ENCODE results near the gene ADAMTS8.

The ADAMTS8 gene, protein sequence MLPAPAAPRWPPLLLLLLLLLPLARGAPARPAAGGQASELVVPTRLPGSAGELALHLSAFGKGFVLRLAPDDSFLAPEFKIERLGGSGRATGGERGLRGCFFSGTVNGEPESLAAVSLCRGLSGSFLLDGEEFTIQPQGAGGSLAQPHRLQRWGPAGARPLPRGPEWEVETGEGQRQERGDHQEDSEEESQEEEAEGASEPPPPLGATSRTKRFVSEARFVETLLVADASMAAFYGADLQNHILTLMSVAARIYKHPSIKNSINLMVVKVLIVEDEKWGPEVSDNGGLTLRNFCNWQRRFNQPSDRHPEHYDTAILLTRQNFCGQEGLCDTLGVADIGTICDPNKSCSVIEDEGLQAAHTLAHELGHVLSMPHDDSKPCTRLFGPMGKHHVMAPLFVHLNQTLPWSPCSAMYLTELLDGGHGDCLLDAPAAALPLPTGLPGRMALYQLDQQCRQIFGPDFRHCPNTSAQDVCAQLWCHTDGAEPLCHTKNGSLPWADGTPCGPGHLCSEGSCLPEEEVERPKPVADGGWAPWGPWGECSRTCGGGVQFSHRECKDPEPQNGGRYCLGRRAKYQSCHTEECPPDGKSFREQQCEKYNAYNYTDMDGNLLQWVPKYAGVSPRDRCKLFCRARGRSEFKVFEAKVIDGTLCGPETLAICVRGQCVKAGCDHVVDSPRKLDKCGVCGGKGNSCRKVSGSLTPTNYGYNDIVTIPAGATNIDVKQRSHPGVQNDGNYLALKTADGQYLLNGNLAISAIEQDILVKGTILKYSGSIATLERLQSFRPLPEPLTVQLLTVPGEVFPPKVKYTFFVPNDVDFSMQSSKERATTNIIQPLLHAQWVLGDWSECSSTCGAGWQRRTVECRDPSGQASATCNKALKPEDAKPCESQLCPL
- 0 to 0.07 reads per million in 2 donors for total RNA-seq

DNA sequence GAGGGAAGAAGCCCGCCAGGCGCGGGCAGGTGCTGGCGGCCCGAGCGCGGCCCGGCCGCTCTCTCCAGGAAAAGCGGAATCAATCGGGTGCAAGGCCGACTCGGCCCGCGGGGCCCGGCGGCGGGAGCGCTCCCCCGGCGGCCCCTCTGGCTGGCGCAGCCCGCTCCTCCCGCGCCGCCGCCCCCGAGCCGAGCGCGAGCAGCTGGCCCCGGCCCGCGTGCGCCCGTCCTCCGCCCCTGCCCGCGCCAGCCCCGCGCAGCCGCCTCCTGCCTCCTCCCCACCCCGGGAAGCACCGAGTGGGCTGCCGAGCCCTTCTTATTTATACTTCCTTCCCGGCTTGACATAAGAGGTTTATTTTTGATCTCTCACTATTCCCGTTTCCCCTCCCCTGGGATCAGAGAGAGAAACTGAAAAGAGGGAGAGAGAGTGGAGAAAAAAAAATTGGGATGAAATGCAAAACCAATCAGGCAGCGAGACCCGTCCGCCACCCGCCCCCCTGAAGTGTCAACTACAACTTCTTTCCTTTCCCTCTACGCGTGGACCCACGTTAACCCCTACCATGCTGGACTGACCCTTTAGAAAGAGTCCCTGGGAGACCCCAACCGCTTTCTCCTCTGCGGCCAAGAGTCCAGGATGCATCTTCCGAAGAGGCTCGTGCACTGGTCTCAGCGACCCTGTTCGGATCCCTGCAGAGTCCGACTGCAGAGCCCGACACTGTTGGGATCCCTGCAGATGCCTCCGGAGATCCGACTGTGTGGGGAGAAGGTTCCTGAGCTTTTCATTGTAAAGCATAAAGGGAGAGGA is at the start of gene ADAMTS8:
Gene ADAMTS8 (minus strand): TSS at position 294 of the 804 bp plus-strand sequence. CDS start 323 bp downstream, outside the sequence.
- no peak for DNase-seq

DNA sequence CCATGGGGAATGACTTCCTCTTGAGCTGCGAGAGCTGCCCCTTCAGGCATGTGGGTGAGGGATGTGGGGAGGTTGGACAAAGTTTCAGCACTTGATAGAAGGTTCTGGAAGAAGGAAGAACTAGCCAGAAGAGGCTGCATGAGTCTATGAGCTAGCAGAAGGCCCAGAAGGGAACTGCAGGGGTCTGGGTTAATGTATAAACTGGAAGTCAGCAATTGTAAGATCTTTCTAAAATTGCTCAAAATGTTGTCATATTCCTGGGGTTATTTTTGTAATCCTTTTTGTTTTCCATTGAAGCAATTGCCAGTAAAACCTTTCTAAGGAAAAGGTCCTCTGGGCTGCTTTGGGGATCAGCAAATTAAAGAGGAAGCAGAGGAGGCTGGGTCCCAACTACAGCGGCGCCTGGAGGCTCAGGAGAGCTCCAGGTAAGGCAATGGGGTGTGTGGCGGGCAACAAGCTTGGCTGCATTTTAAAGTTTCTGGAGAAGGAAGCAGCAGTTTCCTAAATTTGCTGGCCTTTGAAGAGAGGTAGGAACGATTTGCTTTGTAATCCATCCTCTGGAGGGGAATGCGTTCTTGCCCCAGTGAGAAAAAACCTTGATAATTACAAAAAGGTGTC is 49.3 kb upstream of the ADAMTS8 start:
- DNase-seq, result no peak

DNA sequence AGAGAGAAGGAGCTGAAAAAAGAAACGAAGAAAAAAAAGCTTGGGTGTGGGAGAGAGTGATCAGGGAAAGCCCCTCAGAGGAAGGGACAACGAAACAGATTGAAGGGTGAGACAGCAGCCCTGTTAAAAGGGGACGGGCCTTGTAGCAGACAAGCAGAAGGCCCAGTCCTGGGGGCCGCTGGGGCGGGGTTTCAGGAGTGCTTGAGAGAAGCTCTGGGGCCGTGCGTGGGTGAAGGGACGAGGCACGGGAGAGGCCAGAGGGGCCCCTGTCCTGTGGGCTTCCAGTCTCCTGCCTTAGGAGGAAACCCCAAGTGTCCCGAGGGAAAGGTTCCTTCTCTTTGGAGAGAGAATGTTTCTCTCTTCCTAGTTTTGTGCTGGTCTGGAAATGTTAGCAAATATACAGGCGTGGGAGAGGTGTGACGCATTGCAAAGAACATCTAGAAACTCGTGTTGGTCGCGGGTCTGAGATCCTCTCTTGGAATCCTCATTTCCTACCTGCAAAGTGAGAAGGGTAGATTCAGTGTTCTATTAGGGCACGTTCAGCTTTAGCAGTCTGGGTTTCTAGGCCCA is 48.6 kb upstream of the ADAMTS8 start:
- DNase-seq, result no peak

DNA sequence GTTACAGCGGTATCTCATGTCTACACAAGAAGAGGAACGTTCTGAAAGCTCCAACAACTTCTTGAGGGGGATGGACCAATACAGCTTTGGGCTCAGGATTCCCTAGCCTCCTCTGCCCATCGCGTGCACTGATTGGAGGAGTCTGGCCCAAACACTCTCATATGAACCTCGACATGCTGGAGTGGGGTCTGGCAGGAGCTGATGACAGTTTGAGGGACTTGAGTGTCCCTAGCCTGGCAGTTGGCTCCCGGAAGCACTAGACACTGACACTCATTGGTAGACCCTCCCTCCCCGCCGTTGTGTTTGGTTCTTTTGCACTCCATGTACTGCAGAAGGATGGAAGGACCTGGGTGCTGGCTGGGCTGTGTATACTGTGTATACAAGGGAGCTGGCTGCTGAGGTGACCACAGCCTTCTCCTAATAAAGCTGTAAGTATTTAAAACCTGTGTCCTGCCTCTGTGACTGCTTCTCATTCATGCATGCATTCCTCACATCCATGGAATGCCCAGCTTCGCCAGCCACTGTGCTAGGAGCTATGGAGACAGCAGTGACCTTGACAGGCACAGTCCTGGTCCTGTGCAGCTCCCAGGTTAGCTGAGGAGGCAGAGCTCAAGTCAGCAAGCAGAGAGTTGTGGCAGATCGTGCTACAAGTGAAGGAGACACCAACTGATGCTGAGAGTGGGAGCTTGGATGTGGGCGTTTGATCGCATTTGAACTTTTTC is 48.0 kb upstream of the ADAMTS8 start:
- no peak for DNase-seq

DNA sequence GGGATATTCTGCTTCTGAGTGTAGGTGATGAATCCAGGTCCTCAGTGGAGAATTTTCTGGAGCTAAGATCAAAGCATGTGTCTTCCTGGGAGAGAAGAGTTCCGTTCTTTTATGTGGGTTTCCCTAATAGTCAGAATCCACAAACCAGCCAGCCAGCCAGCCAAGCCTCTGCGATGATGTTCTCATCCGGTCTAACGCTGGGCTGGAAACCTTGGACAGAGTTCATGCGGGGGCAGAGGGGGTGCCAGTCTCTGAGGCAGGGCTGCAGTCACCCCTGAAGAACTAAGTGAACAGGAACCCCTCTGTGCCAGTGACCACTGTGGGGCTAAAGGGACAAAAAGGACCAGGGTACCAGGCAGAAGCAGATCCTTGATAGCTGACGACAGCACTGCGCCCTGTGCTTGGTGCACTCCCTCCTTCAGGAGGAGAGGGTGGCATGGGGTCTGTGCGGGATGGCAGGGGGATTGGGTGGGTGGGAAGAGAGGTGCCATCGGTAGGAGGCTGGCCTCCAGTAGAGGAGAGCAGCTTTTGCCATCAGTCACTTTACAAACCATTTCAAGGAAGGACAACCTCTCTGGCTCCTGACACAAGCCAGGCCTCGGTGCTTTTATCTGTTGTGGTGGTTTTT is 47.1 kb upstream of the ADAMTS8 start:
- no peak for DNase-seq

DNA sequence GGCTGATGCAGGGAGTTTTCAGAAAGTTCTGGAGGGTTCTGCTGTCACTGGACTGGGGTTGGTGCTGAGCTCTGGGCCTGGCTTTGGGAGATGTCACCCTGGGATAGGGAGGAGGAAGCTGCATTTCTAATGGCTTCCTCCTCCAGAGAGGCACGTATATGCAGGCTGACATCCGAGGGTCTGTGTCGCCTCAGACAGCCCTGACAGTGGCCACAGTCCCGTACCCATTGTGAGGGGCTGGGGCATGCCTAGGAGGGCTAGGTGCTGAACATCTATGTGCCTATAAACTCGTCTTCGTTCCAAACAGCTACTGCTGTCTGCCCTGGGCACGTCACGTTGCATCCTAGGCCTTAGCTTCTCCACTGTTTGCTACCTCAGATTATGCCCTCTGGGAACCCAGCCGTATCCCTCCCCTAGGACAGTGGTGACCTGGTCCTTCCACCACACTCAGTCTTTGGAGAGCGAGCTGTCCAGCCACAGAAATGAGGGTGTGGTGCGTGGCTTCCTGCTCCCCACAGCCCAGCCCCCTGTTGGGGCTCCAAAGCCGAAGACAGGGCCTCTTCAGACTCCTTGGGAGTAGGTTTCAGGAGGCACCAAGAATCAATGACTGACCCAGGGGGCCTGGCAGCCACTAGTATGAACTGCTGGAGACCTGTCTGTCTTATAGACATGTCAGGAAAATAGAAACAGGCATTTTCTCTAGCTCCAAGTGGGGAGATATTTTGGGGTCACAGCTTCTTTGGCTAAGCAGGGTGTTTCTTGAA is 46.4 kb upstream of the ADAMTS8 start:
- no peak for DNase-seq

DNA sequence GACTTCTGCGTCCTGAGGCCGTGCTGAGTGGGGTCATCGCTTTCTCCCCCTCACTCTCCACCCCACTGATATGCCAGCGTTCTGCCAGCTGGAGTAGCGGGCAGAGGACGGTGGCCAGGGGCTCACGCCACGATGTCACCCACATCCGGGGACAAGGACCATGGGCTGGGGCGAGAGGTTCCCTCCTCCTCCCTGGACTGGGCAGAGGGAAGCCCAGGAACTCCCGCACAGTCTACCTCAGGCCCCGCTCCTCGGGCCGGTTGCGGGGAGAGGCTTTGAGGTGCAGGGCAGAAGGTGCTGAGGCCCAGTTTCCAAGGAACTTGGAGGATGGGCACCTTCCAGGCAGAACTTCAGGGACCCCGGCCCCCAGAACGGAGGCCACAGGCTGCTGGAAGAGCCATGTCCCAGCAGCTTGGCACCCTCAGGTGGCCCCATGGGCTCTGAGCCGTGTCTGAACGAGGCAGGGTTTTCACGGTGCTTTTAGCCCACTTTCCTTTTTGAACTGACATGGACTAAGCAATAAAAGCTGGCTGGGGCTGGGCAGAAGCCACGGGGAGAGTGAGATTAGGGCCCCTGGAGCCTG is 45.5 kb upstream of the ADAMTS8 start:
- DNase-seq, result no peak

DNA sequence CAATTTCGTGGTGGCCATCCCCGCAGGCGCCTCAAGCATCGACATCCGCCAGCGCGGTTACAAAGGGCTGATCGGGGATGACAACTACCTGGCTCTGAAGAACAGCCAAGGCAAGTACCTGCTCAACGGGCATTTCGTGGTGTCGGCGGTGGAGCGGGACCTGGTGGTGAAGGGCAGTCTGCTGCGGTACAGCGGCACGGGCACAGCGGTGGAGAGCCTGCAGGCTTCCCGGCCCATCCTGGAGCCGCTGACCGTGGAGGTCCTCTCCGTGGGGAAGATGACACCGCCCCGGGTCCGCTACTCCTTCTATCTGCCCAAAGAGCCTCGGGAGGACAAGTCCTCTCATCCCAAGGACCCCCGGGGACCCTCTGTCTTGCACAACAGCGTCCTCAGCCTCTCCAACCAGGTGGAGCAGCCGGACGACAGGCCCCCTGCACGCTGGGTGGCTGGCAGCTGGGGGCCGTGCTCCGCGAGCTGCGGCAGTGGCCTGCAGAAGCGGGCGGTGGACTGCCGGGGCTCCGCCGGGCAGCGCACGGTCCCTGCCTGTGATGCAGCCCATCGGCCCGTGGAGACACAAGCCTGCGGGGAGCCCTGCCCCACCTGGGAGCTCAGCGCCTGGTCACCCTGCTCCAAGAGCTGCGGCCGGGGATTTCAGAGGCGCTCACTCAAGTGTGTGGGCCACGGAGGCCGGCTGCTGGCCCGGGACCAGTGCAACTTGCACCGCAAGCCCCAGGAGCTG is 44.8 kb upstream of the ADAMTS8 start:
- DNase-seq, result no peak

DNA sequence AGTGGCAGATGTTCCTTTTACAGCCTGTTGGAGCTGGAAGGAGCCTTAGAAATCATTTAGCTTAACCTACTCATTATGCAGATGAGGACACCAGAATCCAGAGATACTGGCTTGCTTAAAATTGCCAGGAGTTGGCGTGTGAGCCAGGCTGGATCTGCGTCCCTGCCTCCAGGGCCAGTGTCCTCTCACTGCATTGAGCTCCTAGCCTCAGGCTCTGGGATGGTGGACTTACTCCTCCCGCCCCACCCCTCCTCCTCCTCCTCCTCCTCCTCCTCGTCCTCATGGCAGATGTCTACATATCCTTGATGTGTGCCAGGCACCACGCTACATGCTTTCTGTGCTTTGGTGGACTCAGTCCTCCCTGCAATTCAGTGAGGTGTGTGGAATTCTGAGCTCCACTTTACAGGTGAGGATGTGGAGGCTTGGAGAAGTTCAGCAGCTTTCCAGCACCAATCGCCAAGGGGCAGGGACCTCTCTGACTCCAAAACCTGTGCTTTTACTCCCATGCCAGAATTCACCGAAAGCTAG is 44.1 kb upstream of the ADAMTS8 start:
- no peak for DNase-seq

DNA sequence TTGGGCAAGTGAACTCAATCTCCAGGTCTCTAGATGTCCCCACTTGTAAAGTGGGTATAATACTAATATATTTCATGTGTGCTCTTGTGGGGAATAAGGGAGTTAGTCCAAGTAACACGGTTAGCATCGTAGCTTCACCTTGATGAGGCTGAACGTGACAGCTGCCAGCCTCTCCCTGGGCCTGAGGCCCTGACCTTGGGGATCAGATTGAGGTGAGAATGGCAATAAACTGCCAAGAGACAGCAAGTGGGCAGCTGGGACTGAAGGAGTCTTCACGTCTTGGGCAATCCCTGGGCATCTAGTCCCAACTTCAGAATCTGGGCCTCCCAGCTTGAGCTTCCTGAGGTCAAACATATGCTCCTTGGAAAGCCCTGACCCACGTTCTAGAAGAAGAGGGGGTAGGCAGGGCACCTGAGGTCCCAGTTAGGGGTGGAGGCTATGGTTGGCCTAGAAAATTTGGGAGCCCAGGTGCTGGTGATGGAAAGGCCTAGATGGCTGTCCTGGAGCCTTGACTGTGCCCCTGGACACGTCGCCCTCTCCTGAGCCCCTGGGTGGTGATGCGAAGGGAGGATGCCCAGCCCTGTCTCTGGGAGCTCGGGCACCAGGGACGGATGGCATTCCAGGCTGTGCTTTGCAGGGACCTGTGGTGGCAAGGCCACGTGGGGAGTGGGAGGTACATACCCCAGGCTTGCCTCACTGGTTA is 43.5 kb upstream of the ADAMTS8 start:
- DNase-seq, result no peak

DNA sequence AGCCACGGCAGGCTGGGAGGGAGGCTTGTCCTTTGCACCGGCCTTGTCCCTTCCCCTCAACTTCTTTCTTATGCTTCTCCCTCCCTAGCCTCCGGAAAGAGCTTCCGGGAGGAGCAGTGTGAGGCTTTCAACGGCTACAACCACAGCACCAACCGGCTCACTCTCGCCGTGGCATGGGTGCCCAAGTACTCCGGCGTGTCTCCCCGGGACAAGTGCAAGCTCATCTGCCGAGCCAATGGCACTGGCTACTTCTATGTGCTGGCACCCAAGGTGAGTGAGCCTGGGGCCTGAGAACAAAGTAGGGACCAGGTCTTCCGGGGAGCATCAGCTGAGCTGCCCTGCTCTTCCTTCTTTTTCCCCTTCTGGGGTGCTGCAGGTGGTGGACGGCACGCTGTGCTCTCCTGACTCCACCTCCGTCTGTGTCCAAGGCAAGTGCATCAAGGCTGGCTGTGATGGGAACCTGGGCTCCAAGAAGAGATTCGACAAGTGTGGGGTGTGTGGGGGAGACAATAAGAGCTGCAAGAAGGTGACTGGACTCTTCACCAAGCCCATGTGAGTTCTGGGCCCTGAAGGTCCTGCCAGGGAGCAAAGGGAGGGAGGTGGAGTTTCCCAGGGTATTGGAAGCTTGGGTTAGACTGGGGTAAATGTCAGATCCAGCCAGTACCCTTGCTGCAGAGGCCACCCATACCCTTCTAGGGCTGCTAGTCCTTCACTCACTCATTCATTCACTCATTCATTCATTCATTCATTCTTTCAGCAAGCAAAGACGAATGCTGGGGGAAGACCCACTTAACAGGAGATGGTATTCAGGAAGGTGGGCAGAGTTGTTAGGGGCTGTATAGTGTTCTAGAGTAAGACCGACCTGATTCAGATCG is 42.7 kb upstream of the ADAMTS8 start:
- no peak for DNase-seq

DNA sequence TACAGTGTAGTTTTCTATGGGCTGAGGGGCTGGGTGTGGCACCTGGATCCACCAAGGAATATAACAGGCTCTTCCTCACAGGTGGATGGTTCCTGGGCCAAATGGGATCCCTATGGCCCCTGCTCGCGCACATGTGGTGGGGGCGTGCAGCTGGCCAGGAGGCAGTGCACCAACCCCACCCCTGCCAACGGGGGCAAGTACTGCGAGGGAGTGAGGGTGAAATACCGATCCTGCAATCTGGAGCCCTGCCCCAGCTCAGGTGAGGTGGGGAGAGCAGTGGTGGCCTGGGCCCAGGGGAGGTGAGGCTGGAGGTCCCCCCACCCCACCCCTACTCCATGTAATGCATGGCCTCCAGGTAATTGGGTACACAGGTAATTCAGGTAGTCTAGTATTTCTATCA is 40.8 kb upstream of the ADAMTS8 start:
- DNase-seq, result no peak

DNA sequence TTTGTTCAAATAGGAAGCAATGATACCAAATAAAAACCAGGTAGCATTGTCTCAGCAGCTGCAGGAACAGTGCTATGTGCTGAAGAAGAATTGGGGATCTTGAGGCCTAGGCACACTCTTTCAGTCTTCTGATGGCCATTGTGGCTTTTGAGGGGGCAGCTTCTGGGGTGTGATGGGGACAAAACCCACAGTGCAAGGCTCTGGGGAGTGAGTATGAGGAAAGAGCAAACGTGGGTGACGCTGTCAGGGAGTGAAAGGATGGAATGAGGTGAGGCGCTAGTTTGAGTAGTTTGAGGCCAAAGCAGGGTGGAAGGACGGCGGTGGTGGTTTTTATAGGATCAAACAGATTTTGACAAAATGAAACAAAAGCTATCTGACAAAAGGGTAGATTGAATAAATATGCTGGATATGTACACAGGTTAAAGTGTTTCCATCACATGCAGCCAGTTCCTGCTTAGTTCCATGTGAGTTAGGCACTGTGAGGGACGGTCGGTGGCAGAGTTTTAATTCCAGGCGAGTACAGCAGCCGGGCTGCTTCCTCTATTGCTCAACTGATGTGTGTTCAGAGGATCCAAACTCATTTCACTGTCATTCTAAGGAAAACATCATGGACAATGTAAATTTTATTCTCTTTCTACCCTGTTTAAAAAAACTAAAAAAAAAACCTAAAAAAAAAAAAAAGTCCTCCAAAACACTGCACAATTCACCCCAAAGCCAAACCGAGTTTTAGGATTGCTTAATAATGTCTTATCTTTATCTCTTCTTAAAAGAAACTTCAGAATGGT is 38.9 kb upstream of the ADAMTS8 start:
- DNase-seq, result no peak

DNA sequence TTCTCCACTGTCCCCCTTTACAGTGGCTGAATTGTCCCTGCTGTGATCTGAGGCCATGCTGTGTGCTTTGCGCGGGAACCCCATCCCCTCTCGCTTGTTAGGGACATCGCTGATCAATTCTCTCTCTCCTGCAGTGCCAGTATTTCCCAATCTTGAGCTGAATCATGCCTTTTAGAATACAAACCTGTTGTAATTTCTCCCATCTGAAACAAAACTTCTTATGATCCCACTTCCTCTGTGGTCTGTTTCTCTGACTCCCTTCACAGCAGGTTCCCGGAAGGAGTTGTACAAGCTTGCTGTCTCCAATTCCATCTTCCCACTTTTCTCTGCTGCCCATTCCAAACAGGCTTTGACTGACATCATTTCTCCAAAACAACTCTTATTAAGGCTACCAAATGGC is 36.9 kb upstream of the ADAMTS8 start:
- no peak for DNase-seq

DNA sequence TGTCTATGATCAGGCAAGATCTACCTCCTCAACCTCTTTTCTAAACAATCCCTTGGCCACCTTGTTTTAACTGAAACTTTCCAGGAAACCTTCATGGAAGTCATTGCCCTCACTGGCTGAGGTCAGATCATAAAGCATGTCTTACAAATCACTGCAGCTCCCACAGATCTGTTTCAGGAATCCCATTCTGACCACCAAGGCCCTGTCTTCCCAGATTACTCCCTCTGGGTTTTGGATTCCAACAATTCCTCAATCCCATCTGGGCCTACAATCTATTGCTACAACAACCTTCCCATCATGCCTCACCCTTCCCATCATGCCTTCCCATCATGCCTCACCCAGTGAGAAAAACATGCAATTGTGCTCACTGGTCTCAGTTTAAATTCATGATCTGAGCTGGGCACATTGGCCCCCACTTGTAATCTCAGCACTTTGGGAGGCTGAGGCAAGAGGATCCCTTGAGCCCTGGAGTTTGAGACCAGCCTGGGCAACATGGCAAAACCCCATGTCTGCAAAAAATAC is 35.9 kb upstream of the ADAMTS8 start:
- DNase-seq, result no peak

DNA sequence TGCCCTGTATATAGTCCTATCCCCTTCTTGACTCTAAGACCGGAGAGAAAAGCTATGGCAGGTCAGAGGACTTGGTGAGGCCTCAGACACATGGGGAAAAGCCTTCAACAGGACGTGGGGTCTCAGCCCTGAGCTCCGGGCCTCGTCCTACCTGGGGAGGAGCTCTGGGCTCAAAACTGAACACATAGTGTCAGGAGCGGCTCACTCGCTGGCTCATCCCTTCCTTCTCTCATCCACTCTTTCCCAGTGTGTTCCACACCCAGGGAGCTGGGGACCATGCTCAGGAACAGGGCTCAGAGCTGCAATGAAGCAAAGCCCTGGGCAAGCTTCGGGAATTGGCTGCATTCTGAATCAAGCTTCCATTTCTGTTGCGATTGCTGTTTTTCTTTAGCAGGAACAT is 34.5 kb upstream of the ADAMTS8 start:
- no peak for DNase-seq

Measured in T-helper 9 cell (primary cell).